Karpas-422 (cell line): Measurements from ENCODE around the gene GSN. TPM values are rescaled to one million over a fixed set of nuclear protein-coding genes. Genes with fewer than 3 reads are reported as not detected.

Experiments used
- DNase-seq: peaks from one replicate; pipeline ENCODE4 v3.0.0-alpha.2; 2015
- H2AFZ ChIP-seq: fragments of 200-600 bp; sonication (generic); 2 replicates; pipeline ENCODE4 v1.6.1; 2014; ENCODE audit warnings: antibody characterized with exemption, low read length, mixed read lengths
- H3K27ac ChIP-seq: fragments of 200-600 bp; sonication (generic); 2 replicates; pipeline ENCODE4 v1.5.1; 2014; ENCODE audit warnings: mild to moderate bottlenecking, low read length, moderate library complexity
- H3K27me3 ChIP-seq: fragments of 200-600 bp; sonication (generic); 2 replicates; pipeline ENCODE4 v1.6.1; 2014; ENCODE audit warnings: low read length, mixed read lengths
- H3K36me3 ChIP-seq: fragments of 200-600 bp; sonication (generic); 2 replicates; pipeline ENCODE4 v1.6.1; 2014; ENCODE audit warnings: low read length, mixed read lengths; ENCODE audit not compliant: insufficient read depth
- H3K4me1 ChIP-seq: fragments of 200-600 bp; sonication (generic); 2 replicates; pipeline ENCODE4 v1.6.1; 2014; ENCODE audit warnings: mild to moderate bottlenecking, low read length, mixed read lengths
- H3K4me2 ChIP-seq: fragments of 200-600 bp; sonication (generic); 2 replicates; pipeline ENCODE4 v1.6.1; 2014; ENCODE audit warnings: low read length, low read depth, mild to moderate bottlenecking; ENCODE audit not compliant: poor library complexity, severe bottlenecking
- H3K4me3 ChIP-seq: fragments of 200-600 bp; sonication (generic); 2 replicates; pipeline ENCODE4 v1.5.1; 2014; ENCODE audit warnings: mild to moderate bottlenecking, antibody characterized with exemption, low read length, mixed read lengths
- H3K79me2 ChIP-seq: fragments of 200-600 bp; sonication (generic); 2 replicates; pipeline ENCODE4 v1.6.1; 2014; ENCODE audit warnings: mild to moderate bottlenecking, low read length, mixed read lengths
- H3K9ac ChIP-seq: fragments of 200-600 bp; sonication (generic); 2 replicates; pipeline ENCODE4 v1.6.0; 2014; ENCODE audit warnings: low read length
- H3K9me2 ChIP-seq: fragments of 200-600 bp; sonication (generic), shearing (Covaris generic); replicated peaks from 2 replicates; pipeline ENCODE4 v1.6.0; 2014; ENCODE audit warnings: mild to moderate bottlenecking, low read length, moderate library complexity; ENCODE audit not compliant: insufficient read depth
- H3K9me3 ChIP-seq: fragments of 300-700, 200-600 bp; sonication (generic); 2 replicates; pipeline ENCODE4 v1.6.1; 2014; ENCODE audit warnings: low read length, mixed read lengths
- H4K20me1 ChIP-seq: fragments of 200-600 bp; sonication (generic); 2 replicates; pipeline ENCODE4 v1.6.1; 2014; ENCODE audit warnings: mild to moderate bottlenecking, antibody characterized with exemption, low read length, low read depth; ENCODE audit not compliant: insufficient read depth
- total RNA-seq: library from RNA; depleted of rRNA; stranded (reverse); fragments of >200 nt; shearing (Covaris generic); gene quantifications from 2 replicates; pipeline ENCODE4 v1.2.3, GENCODE V29; 2014; ENCODE audit warnings: low replicate concordance

GSN gene
- total RNA-seq, 1 experiment from 2014 or later, result 33.7 TPM

GRCh38 chr9:121226175-121226574 is 41.8 kb upstream of the GSN start:
- Histone ChIP-seq H3K9ac (no peak overlapping the region), H3K4me2 (no peak overlapping the region), H3K4me1 (no peaks in the 10 kb centered on the region), H3K27me3 (no peaks in the 10 kb centered on the region), H3K4me3 (no peak overlapping the region), H3K36me3 (peaks cover under 1% of the 10 kb centered on the region; the same call in 1 of the 2 replicates), H4K20me1 (no peaks in the 10 kb centered on the region), H2AFZ (no peak overlapping the region), H3K27ac (no peak overlapping the region), H3K9me3 (no peaks in the 10 kb centered on the region), H3K79me2 (0 out of 2 replicates have a peak, but pooled peaks cover 3% of the 10 kb centered on the region), H3K9me2 (no peaks in the 10 kb centered on the region)
- no peak for DNase-seq

DNA sequence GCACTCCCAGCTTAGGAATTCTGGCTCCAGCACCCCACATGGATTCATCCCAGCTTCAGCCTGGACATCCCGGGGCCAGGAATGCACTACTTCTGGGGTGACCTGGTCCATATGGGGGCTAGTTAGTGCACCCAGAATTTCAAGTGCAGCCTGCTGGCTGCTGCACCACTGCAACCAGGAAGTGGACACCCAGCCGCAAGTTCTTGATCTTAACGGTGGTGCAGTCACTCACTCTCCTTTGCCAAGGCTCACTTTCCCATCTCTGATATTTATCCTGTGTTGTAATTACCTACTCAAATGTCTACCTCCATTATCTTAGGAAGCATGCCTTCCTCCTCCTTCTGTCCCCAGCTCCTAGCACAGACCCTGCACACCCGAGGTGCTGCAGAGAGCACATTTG is 40.1 kb upstream of the GSN start:
- no peaks in the 10 kb centered on the region for H3K27me3 ChIP-seq
- no peak overlapping the region for H3K9ac ChIP-seq
- H4K20me1 ChIP-seq, result no peaks in the 10 kb centered on the region
- no peak overlapping the region for H2AFZ ChIP-seq
- H3K79me2 ChIP-seq, result no peaks in the 10 kb centered on the region
- no peaks in the 10 kb centered on the region for H3K9me2 ChIP-seq
- H3K36me3 ChIP-seq, result peaks cover 8% of the 10 kb centered on the region
- no peak overlapping the region for H3K27ac ChIP-seq
- peaks cover 5% of the 10 kb centered on the region; the same call in 1 of the 2 replicates for H3K4me1 ChIP-seq
- H3K9me3 ChIP-seq, result no peaks in the 10 kb centered on the region
- no peak overlapping the region for H3K4me2 ChIP-seq
- DNase-seq, result no peak
- no peak overlapping the region for H3K4me3 ChIP-seq

DNA sequence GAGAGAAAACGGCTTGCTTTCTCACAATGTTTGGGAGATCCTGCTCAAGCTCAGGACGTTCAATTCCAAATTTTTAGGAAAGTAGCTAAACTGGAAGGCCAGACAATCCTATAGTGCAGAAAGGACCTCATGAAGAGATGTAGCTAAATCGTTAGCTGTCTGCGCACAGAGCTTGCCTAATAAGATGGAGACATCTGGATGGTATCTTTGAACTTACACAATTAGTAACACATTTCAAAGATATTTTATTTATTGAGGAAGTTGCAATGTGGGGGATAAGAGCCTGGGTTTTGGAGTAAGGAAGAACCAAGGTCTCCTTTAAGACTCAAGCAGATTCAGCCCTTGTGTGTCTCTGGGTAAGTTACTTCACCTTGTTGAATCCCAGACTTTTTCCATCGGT is 37.7 kb upstream of the GSN start:
- no peaks in the 10 kb centered on the region for H3K9me2 ChIP-seq
- H3K9me3 ChIP-seq, result no peaks in the 10 kb centered on the region
- peaks cover 13% of the 10 kb centered on the region for H3K36me3 ChIP-seq
- H3K27ac ChIP-seq, result no peak overlapping the region
- H3K4me1 ChIP-seq, result peaks cover 5% of the 10 kb centered on the region; the same call in 1 of the 2 replicates
- no peak for DNase-seq
- no peaks in the 10 kb centered on the region for H3K79me2 ChIP-seq
- H3K4me2 ChIP-seq, result no peak overlapping the region
- no peaks in the 10 kb centered on the region for H3K27me3 ChIP-seq
- H2AFZ ChIP-seq, result no peak overlapping the region
- H3K9ac ChIP-seq, result no peak overlapping the region
- no peaks in the 10 kb centered on the region for H4K20me1 ChIP-seq
- no peak overlapping the region for H3K4me3 ChIP-seq

- no peak overlapping the region for H2AFZ ChIP-seq
- H3K9me2 ChIP-seq, result no peaks in the 10 kb centered on the region
- peaks cover 13% of the 10 kb centered on the region for H3K36me3 ChIP-seq
- H3K9ac ChIP-seq, result no peak overlapping the region
- no peaks in the 10 kb centered on the region for H4K20me1 ChIP-seq
- no peak overlapping the region for H3K4me2 ChIP-seq
- H3K4me1 ChIP-seq, result peaks cover 5% of the 10 kb centered on the region; the same call in 1 of the 2 replicates
- no peaks in the 10 kb centered on the region for H3K9me3 ChIP-seq
- H3K79me2 ChIP-seq, result no peaks in the 10 kb centered on the region
- no peak overlapping the region for H3K27ac ChIP-seq
- H3K27me3 ChIP-seq, result no peaks in the 10 kb centered on the region
- DNase-seq, result no peak
- H3K4me3 ChIP-seq, result no peak overlapping the region
These were observed 35.7 kb upstream of the GSN start for GRCh38 chr9:121232251-121232650.

DNA sequence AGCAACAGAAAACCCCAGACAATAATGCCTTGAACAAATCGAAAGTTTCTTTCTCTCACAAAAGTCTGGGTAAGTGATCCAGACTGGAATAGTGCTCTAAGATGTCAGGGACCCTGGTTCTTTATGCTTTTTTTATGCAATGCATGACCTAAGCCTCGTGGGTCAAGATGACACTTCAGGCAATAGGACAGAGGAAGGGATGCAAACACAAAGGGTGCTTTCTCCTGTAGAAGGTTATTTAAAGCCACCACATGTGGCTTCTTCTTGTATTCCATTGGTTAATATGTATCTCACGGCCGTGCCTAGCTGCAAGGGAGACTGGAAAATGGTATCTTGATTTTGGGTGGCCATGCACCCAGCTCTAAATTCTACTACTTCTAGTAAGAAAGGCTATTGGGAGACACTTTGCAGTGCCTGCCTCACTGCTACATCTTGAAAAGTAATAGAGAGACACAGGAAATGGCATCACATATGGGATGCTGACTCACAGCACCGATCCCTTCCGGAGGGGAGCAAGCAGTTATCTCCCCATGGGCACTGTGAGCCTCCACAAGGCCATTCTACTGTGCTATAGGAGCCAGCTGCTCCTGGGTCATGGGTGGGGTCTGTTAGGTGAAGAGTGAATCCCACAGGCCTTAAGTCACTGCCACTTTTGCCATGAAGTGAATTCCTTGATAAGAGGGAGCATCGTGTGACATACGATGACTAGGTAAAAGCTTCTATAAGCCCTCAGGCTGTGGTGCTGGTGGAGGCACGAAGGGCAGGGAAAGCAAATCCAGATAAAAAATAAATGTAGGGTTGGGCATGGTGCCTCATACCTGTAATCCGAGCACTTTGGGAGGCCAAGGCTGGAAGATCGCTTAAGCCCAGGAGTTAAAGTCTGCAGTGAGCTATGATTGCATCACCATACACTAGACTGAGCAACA is 33.8 kb upstream of the GSN start:
- no peak for DNase-seq
- H3K9ac ChIP-seq, result no peak overlapping the region
- no peak overlapping the region for H2AFZ ChIP-seq
- no peaks in the 10 kb centered on the region for H3K9me2 ChIP-seq
- H3K27me3 ChIP-seq, result no peaks in the 10 kb centered on the region
- H3K27ac ChIP-seq, result no peak overlapping the region
- H3K9me3 ChIP-seq, result no peaks in the 10 kb centered on the region
- no peak overlapping the region for H3K4me3 ChIP-seq
- no peak overlapping the region for H3K4me2 ChIP-seq
- no peaks in the 10 kb centered on the region for H3K79me2 ChIP-seq
- peaks cover 5% of the 10 kb centered on the region; the same call in 1 of the 2 replicates for H3K4me1 ChIP-seq
- no peaks in the 10 kb centered on the region for H4K20me1 ChIP-seq
- H3K36me3 ChIP-seq, result peaks cover 13% of the 10 kb centered on the region

DNA sequence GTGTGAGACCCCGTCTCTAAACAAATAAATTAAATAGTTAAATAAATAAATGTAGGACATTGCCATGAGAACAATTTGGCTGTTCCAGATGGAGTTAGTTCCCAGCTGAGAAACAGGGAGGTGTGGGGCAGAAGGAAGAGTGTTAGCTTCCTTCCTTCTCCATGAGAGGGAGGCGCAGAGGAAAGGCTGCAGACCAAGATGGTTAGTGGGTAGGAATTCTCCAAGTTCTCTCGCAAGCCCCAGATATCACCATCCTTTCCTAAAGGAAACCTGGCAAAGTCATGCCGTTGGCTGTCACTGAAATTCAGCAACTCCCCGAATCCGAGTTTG is 33.2 kb upstream of the GSN start:
- Histone ChIP-seq H2AFZ (no peak overlapping the region), H4K20me1 (no peaks in the 10 kb centered on the region), H3K36me3 (peaks cover 13% of the 10 kb centered on the region), H3K9me2 (no peaks in the 10 kb centered on the region), H3K9ac (no peak overlapping the region), H3K4me2 (no peak overlapping the region), H3K27ac (no peak overlapping the region), H3K79me2 (no peaks in the 10 kb centered on the region), H3K27me3 (no peaks in the 10 kb centered on the region), H3K4me1 (peaks cover 5% of the 10 kb centered on the region; the same call in 1 of the 2 replicates), H3K9me3 (no peaks in the 10 kb centered on the region), H3K4me3 (no peak overlapping the region)
- DNase-seq, result no peak

GRCh38 chr9:121235512-121235911 is 32.5 kb upstream of the GSN start:
- H3K9ac ChIP-seq, result no peak overlapping the region
- DNase-seq, result no peak
- H3K9me2 ChIP-seq, result no peaks in the 10 kb centered on the region
- H3K4me3 ChIP-seq, result no peak overlapping the region
- H3K36me3 ChIP-seq, result peaks cover 13% of the 10 kb centered on the region
- H3K4me2 ChIP-seq, result no peak overlapping the region
- no peaks in the 10 kb centered on the region for H3K9me3 ChIP-seq
- no peaks in the 10 kb centered on the region for H4K20me1 ChIP-seq
- H3K27ac ChIP-seq, result no peak overlapping the region
- H3K4me1 ChIP-seq, result peaks cover 5% of the 10 kb centered on the region; the same call in 1 of the 2 replicates
- H3K27me3 ChIP-seq, result no peaks in the 10 kb centered on the region
- H2AFZ ChIP-seq, result no peak overlapping the region
- no peaks in the 10 kb centered on the region for H3K79me2 ChIP-seq

DNA sequence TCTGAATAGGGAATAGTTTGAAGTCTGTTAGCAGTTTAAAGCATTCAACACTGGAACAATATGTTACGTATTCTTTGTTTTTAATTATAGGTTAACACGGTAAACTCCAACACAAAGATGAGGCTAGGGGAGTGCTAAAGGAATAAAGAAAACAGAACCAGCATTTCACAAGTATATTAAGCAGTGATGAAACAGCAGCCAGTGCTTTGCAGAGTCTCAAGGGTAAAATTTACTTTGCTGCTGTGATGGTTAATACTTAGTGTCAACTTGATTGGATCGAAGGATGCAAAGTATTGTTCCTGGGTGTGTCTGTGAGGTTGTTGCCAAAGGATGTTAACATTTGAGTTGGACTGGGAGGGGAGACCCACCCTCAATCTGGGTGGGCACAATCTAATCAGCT is 30.0 kb upstream of the GSN start:
- Histone ChIP-seq H4K20me1 (no peaks in the 10 kb centered on the region), H3K4me2 (no peak overlapping the region), H3K79me2 (no peaks in the 10 kb centered on the region), H3K9me3 (no peaks in the 10 kb centered on the region), H3K4me3 (no peak overlapping the region), H3K9me2 (no peaks in the 10 kb centered on the region), H2AFZ (no peak overlapping the region), H3K4me1 (no peaks in the 10 kb centered on the region), H3K27me3 (no peaks in the 10 kb centered on the region), H3K36me3 (peaks cover 7% of the 10 kb centered on the region), H3K27ac (no peak overlapping the region), H3K9ac (no peak overlapping the region)
- no peak for DNase-seq
